Lower leg skin (tissue), 4 donors: ENCODE data around the gene MAGEA9B. TPM values are rescaled to one million over a fixed set of nuclear protein-coding genes. Genes with fewer than 3 reads are reported as not detected.
A peak's percentile ranks its signal among the peaks of the same experiment; 100 is the strongest.
"Not testable (repeated sequence)": the region's sequence is repeated elsewhere in the genome, so short reads cannot be mapped to it uniquely, and the experiment has no call there.

Experiments
- DNase-seq, 2 donors: peaks; one replicate each; pipeline ENCODE4 v3.0.0-alpha.2; 2019; ENCODE audit warnings: low spot score in 2 of 2
- H3K4me3 ChIP-seq: fragments of 200-600 bp; sonication (generic); 2 replicates; pipeline ENCODE4 v1.5.1; 2017; ENCODE audit warnings: mild to moderate bottlenecking, low read depth; ENCODE audit not compliant: poor library complexity, severe bottlenecking
- POLR2A ChIP-seq, 2 donors: fragments of 450-650 bp; IDR thresholded peaks; one replicate each; pipeline ENCODE4 v1.6.1; 2016 to 2017; ENCODE audit warnings: antibody characterized with exemption in 2 of 2, mild to moderate bottlenecking in 1 of 2, moderate library complexity in 1 of 2
- WGBS, 2 donors: methylation state at CpG; one replicate each; pipeline ENCODE4 v1.1.5; 2018; 5-methylcytosine and 5-hydroxymethylcytosine counted together
- intact Hi-C: fragments of 100-400 bp; cut with DNase I; formaldehyde crosslinking; loops from one replicate; pipeline ENCODE4 v1.15.0; 2023; ENCODE audit warnings: low total_unique reads
- total RNA-seq, 4 donors: library from RNA; depleted of rRNA; stranded (reverse); fragments of >200 nt; gene quantifications; one replicate each; pipeline ENCODE4 v1.1.0, GENCODE V29; 2016
- TF ChIP-seq, protein P1 (sequence below), 3 donors: fragments of 450-650 bp; IDR thresholded peaks; one replicate each; pipeline ENCODE4 v1.5.1; 2016; ENCODE audit warnings: antibody characterized with exemption in 3 of 3, mild to moderate bottlenecking in 3 of 3, moderate library complexity in 2 of 3

MAGEA9B gene, protein sequence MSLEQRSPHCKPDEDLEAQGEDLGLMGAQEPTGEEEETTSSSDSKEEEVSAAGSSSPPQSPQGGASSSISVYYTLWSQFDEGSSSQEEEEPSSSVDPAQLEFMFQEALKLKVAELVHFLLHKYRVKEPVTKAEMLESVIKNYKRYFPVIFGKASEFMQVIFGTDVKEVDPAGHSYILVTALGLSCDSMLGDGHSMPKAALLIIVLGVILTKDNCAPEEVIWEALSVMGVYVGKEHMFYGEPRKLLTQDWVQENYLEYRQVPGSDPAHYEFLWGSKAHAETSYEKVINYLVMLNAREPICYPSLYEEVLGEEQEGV
- not detected for total RNA-seq

DNA sequence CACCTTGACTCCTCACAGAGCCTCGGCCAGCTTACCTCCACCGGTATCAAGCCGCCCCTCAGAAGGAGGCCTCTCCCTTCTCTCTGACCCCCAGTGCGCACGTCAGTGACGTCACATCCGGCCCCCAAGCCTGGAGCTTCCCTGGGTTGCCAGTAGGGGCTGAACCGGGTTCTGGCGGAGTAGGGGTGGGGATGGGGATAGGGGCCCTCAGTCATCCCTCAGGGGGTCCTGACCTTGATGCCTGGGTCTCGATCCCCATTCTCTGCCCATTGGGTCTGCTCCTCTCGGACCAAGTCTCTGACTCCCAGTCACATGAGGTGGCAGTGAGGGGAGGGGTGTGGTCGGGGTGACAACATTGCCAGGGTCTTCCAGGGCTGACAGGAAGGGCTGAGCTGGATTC is at the start of gene MAGEA9B:
TSS of gene MAGEA9B (minus strand) at position 101 of the 400 bp plus-strand sequence. CDS start 4,280 bp downstream, outside the sequence.
- DNase-seq, H3K4me3 ChIP-seq, intact Hi-C loops: not testable (repeated sequence)
- WGBS, 2 donors, result no CpG with 5 or more reads among the region's 12 CpGs

DNA sequence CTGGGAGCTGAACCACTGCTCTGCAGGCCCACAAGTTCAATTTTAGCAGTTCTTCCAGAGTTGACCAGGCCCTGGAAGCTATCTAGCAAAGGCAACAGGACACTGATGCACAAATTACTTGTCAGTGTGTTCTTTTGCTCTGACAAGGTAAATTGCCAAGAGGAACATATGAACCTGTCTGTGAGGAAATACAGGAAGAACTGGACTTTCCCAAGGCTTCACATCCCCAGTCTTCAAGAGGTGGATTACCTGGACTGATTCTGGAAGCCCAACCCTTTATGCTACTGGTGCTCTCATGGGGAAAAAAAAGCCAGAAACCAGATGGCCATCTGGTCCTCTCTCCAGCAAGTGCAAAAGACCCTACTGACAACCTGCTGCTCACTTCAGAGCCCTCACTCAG is 46.3 kb upstream of the MAGEA9B start:
- intact Hi-C loops, result no loop called here
- TF ChIP-seq POLR2A (IDR thresholded peaks at IDR 0.05), result no peak
- TF ChIP-seq, protein P1, sequence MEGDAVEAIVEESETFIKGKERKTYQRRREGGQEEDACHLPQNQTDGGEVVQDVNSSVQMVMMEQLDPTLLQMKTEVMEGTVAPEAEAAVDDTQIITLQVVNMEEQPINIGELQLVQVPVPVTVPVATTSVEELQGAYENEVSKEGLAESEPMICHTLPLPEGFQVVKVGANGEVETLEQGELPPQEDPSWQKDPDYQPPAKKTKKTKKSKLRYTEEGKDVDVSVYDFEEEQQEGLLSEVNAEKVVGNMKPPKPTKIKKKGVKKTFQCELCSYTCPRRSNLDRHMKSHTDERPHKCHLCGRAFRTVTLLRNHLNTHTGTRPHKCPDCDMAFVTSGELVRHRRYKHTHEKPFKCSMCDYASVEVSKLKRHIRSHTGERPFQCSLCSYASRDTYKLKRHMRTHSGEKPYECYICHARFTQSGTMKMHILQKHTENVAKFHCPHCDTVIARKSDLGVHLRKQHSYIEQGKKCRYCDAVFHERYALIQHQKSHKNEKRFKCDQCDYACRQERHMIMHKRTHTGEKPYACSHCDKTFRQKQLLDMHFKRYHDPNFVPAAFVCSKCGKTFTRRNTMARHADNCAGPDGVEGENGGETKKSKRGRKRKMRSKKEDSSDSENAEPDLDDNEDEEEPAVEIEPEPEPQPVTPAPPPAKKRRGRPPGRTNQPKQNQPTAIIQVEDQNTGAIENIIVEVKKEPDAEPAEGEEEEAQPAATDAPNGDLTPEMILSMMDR (IDR thresholded peaks at IDR 0.05), result no peak

DNA sequence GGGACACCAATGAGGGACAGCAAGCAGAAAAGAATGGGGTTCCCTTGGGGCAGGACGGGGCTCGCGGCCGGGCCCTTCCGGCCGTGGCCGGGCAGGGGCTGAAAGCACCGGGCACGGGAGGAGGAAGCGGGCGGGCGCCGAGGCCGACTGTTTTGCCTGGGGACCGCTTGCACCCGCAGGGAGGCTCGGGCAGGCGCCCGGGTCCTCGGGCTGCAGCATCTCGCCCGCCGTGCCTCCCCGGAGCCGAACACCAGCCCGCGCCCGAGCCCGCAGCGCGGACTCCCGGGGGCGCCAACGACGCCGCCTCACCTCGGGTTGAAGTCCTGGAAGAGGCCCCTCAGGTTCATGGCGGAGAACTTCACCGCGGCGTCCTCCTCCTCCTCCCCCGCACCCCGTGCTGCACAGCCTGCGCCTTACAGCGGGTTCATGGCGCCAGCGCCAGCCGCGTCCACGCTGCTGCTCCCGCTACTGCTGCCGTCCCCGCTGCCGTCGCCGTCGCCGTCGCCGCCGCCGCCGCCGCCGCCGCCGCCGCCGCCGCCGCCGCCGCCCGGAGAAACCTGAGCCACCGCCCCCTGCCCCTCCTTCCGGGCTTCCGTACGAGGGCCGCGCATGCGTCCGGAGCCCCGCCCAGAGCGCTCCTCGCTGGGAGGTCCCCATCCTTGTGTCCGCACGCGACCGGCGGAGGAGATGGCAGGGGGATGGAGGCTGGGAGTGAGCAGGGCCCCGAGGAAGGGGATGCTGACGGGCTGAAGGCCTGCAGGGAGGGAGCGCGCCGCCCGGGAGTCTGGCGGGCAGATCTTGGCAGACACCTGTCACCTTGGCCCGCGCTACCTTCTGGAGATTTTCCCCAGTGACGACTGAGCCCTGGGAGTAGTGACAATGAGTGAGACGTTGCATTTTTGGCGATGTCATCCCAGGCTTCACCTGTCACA is 44.2 kb upstream of the MAGEA9B start, which contains the start of gene TMEM185A:
TSS of gene TMEM185A (minus strand) at position 559 of the 932 bp plus-strand sequence. CDS start at position 347, 212 bp downstream.
- WGBS, 2 donors, result 48% methylated on average over 87 of the region's 102 CpGs; no CpG with 5 or more reads in 1 of the 2 donors
- TF ChIP-seq, protein P1 (IDR thresholded peaks at IDR 0.05), result no peak
- no peak for TF ChIP-seq POLR2A (IDR thresholded peaks at IDR 0.05)
- H3K4me3 ChIP-seq, result peak within 1 kb of the TSS; percentile 42
- peak; percentile 36 to 93 for DNase-seq
- intact Hi-C loops, result no loop called here

More for the DNA sequence above, 46.3 kb upstream of the MAGEA9B start:
- no peak for DNase-seq
- H3K4me3 ChIP-seq, result no peak overlapping the region

DNA sequence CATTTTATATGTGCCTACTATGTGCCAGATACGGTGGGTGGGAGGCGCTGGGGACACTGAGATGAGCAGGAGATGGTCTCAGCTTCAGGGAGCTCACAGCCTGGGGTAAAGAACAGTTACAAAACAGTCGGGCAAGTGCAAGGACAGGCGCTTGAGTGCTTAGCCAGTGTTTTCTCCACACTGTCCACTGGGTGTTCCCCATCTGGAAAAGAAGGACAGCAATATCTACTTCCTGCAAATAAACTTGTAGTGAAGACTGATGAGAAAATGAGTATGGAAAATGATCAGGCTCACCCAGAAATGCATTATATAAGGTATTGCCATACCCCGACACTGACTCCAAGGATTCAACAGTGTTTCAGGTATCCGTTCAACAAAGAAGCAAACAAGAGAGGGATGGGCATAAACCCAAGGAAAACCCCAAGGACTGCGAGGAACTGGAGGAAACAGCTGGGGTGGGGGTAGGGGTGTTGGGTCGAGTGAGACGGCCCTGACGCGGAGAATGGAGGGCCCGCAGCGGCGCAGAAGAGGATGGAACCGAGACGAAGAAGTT is 43.5 kb upstream of the MAGEA9B start:
- no peak for TF ChIP-seq POLR2A (IDR thresholded peaks at IDR 0.05)
- TF ChIP-seq, protein P1 (IDR thresholded peaks at IDR 0.05), result no peak

DNA sequence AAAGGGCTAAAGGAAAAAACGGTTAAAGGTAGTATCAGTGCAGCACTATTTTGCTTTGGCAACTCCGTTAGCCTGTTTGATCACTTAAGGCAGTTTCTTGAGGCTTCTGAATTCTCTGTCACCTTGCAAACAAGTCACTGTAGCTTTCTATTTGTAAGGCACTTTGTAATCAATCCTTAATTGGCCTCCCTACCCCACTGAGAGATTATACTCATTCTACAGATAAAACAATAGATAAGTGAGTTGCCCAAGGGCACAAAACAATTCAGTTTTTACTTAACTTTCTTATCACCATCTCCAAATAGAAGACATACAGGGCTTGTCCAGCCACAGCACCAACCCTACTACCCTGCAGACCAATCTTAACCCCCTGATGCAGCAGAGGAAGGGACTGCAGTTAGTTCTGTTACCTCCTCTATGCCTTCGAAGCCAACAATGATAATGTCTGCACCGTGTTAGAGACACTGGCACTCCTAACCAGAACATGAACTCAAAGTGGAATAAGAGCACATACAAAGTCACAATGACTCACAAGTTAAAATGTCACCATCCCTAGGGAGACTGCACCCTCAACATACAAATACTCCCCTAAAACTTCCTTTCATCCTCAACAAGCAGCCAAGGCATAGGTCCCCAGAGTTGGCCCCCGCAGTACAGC is 42.6 kb upstream of the MAGEA9B start:
- 55 to 63% methylated on average over 5 of the region's 5 CpGs for WGBS, 2 donors
- DNase-seq, result no peak
- intact Hi-C loops, result no loop called here
- no peak overlapping the region for H3K4me3 ChIP-seq
- TF ChIP-seq POLR2A (IDR thresholded peaks at IDR 0.05), result no peak
- TF ChIP-seq, protein P1 (IDR thresholded peaks at IDR 0.05), result no peak

More for the DNA sequence above, 43.5 kb upstream of the MAGEA9B start:
- no peak for DNase-seq
- WGBS, 2 donors, result 12 to 40% methylated on average over 16 of the region's 16 CpGs
- H3K4me3 ChIP-seq, result peak overlapping the region; percentile 42
- intact Hi-C loops, result no loop called here
